IgD-negative memory B cell (primary cell): ENCODE results near the gene MYH15. TPM values are rescaled to one million over a fixed set of nuclear protein-coding genes. Genes with fewer than 3 reads are reported as not detected.

Experiments used
- H3K27ac Mint-ChIP-seq, 3 donors: one replicate each; pipeline ENCODE4 v1.8.0; 2020 to 2022; ENCODE audit warnings: mild to moderate bottlenecking in 3 of 3, mixed read lengths in 3 of 3, moderate library complexity in 1 of 3
- H3K27me3 Mint-ChIP-seq: one replicate; pipeline ENCODE4 v1.8.0; 2021; ENCODE audit warnings: mixed read lengths
- H3K36me3 Mint-ChIP-seq: one replicate; pipeline ENCODE4 v1.8.0; 2020; ENCODE audit warnings: mild to moderate bottlenecking, mixed read lengths
- H3K4me1 Mint-ChIP-seq, 3 donors: one replicate each; pipeline ENCODE4 v1.8.0; 2020 to 2022; ENCODE audit warnings: mixed read lengths in 3 of 3, mild to moderate bottlenecking in 1 of 3
- H3K4me3 Mint-ChIP-seq, 4 donors: one replicate each; pipeline ENCODE4 v1.8.0; 2020 to 2022; ENCODE audit warnings: mild to moderate bottlenecking in 4 of 4, mixed read lengths in 4 of 4, moderate library complexity in 3 of 4
- H3K9me3 Mint-ChIP-seq, 3 donors: one replicate each; pipeline ENCODE4 v1.8.0; 2020 to 2021; ENCODE audit warnings: mixed read lengths in 3 of 3, mild to moderate bottlenecking in 1 of 3
- polyA plus RNA-seq: library from polyadenylated mRNA; unstranded; fragments of 300-500 nt; fragmentation: Illumina TruSeq; gene quantifications from one replicate; pipeline ENCODE4 v1.2.3, GENCODE V29; 2021

MYH15 gene
- polyA plus RNA-seq, 1 donor from 2014 or later: not detected

DNA sequence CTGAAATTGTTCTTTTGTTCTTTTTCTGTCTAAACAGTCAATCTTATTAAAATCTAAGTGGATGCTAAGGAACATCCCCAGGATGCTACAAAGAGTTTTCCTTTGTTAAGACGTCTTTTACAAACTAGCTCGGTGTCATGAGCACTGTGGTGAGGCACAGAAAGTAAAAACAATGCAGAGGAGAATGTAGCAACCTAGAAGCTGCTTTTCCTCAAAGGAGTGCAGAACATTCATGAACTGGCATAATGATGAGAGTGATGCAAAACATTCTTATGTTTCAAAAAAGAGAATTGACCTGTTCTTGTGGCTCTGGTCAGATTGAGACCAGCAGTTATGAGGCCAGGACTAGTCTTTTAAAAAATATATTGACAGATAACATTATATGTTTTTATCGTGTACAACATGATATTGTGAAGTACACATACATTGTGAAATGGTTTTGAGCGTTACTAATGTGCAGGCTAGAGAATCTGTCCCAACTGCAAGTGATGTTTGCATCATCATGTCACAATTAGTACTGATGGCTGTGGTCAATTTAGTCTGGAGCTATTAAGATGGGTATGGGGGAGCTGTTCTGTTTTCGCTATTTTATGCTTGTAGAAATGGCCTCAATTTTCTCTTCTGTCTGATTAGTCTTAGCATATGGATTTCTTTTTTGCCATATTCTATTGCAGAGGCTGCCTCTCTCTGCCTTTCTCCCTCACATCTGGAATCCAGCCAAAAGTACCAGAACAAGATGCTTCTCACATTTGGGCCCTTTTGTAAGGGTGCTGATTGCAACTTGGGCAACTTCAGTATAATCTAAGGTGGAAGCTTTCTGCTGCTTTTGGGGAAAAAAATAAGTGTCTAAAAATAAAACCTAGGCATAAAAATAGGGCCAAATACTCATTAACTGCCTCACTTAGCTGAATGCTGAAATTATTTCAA lies 163.8 kb downstream of the MYH15 start:
- Mint-ChIP-seq H3K27ac (no peak overlapping the region), H3K4me3 (peak overlapping the region in 2 of 4 donors; percentile 69 to 77), H3K4me1 (peaks cover 5 to 11% (median 9%) of the 10 kb centered on the region in 3 donors), H3K36me3 (peaks cover 4% of the 10 kb centered on the region), H3K27me3 (no peaks in the 10 kb centered on the region), H3K9me3 (peaks cover 0 to 3% (median 0%) of the 10 kb centered on the region in 3 donors)

DNA sequence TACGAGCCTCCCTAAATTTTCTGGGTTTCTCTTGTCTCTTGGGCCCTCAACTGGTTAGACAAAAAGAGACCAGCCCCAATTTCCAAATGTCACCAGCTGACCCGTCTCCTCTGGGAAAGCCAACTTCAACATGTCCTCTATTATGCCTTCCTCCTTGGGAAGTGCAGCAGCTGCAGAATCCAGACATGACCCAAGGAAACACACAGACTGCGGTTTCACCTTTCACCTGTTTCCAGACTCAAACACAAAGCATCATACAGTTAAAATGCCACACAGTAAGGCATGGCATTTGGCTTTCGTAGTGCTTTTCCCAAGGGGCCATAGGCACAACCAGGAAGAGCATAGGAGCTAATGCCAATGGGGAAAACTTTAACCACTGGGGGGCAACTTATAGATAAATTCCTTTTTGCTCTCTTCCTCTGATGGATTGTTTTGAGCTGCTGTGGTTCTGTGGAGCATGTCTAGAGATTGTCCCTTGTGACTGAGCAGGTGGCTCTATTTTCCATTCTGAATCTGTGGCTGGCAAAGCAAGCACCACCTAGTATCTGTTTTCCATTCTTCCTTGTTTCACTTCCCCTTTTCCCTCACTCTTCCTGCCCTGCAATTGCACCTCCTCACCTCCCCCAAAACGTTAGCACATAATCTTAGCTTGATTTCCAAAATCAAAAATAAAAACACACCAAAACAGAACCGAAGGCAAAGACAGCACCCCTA lies 164.7 kb downstream of the MYH15 start:
- Mint-ChIP-seq H3K4me1 (peaks cover 5 to 11% (median 9%) of the 10 kb centered on the region in 3 donors), H3K27ac (peak overlapping the region in 1 of 3 donors; percentile 4), H3K9me3 (peaks cover 0 to 3% (median 0%) of the 10 kb centered on the region in 3 donors), H3K36me3 (peaks cover 4% of the 10 kb centered on the region), H3K27me3 (no peaks in the 10 kb centered on the region), H3K4me3 (peak overlapping the region in 2 of 4 donors; percentile 69 to 77)

- peaks cover 0 to 1% (median 0%) of the 10 kb centered on the region in 3 donors for H3K9me3 Mint-ChIP-seq
- peaks cover 1% of the 10 kb centered on the region for H3K36me3 Mint-ChIP-seq
- peaks cover 5 to 14% (median 13%) of the 10 kb centered on the region in 3 donors for H3K4me1 Mint-ChIP-seq
- H3K27me3 Mint-ChIP-seq: no peaks in the 10 kb centered on the region
- H3K27ac Mint-ChIP-seq: no peak overlapping the region
- no peak overlapping the region for H3K4me3 Mint-ChIP-seq
These were observed 166.9 kb downstream of the MYH15 start for GRCh38 chr3:108343491-108343890.

GRCh38 chr3:108342837-108343486 lies 167.4 kb downstream of the MYH15 start:
- Mint-ChIP-seq H3K27me3 (no peaks in the 10 kb centered on the region), H3K9me3 (peaks cover 0 to under 1% (median 0%) of the 10 kb centered on the region in 3 donors), H3K4me3 (no peak overlapping the region), H3K36me3 (peaks cover 1% of the 10 kb centered on the region), H3K4me1 (peaks cover 5 to 14% (median 13%) of the 10 kb centered on the region in 3 donors), H3K27ac (no peak overlapping the region)

DNA sequence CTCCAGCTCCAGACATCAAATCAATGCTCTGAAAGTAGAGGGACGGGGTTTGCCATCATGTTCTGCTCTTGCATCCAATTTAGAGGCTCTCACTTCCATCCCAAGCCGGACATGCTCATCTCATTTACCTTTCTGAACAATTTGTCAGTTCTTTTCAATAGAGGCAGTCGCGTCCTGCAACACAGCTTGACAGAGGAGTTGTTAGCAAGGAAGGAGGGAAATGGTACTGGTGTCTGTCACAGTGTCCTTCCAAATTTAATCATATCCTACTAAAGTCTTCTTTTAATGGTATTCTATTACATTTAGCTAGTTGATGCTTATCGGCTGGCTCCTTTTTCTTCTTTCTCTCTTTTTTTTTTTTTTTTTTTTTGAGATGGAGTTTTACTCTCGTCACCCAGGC lies 168.5 kb downstream of the MYH15 start:
- H3K4me3 Mint-ChIP-seq: no peak overlapping the region

DNA sequence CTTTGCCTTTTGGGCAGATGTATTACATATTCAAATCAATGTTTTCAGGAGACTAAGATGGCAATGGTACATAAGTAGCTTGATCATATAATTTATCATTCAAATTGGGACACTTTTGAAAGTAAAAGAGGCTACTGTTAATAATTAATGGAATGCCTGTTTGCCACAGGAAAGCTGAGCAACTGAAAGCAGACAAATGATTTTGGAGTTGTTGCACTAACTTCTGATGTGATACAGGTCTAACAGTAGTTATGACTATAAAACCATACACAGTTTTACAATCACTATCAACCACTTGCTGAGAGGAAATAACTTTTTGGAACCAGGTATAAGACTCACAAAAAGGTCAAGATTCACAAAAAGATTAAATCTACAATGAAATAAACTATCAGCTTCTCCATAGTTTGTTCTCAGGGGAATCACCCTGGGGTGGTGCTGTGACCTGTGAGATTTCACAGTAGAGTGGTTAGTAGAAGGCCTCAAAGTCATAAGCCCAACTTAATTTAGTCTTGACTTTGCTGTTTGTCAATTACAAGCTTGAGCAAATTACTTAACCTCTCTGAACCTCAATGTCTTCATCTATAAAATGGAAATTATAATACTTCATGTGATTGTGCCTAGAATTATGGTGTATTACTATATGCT lies 171.4 kb downstream of the MYH15 start:
- Mint-ChIP-seq H3K4me3 (no peak overlapping the region), H3K27me3 (peaks cover 1% of the 10 kb centered on the region), H3K9me3 (no peaks in the 10 kb centered on the region), H3K36me3 (no peaks in the 10 kb centered on the region), H3K4me1 (peaks cover 0 to 6% (median 5%) of the 10 kb centered on the region in 3 donors), H3K27ac (no peak overlapping the region)

More for the DNA sequence above, 168.5 kb downstream of the MYH15 start:
- no peak overlapping the region for H3K27ac Mint-ChIP-seq
- no peaks in the 10 kb centered on the region for H3K27me3 Mint-ChIP-seq
- H3K36me3 Mint-ChIP-seq: peaks cover 1% of the 10 kb centered on the region
- no peaks in the 10 kb centered on the region for H3K9me3 Mint-ChIP-seq
- peaks cover 5 to 14% (median 13%) of the 10 kb centered on the region in 3 donors for H3K4me1 Mint-ChIP-seq

DNA sequence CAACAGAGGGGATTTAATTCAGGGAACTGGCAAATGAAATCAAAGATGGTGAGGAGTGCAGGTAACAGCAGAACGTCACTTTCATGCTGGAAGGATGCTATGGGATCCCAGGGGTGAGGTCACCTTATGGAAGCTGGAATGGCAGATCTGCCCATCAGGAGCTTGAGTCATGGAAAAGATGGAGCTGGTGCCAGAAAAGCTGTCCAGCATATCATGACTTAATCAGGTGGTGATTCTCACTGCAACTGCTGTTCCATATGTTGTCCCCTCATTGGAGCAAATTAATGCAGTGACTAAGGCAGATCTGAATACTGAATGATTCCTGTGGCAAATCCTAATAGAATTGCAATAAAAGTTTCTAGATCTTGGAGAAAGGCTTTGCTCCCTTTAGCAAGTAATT lies 175.7 kb downstream of the MYH15 start:
- Mint-ChIP-seq H3K9me3 (no peaks in the 10 kb centered on the region), H3K27ac (no peak overlapping the region), H3K36me3 (no peaks in the 10 kb centered on the region), H3K4me3 (no peak overlapping the region), H3K4me1 (peaks cover 1 to 5% (median 2%) of the 10 kb centered on the region in 3 donors), H3K27me3 (peaks cover 1% of the 10 kb centered on the region)

- no peaks in the 10 kb centered on the region for H3K9me3 Mint-ChIP-seq
- peaks cover 0 to 4% (median 2%) of the 10 kb centered on the region in 3 donors for H3K4me1 Mint-ChIP-seq
- H3K27ac Mint-ChIP-seq: no peak overlapping the region
- no peaks in the 10 kb centered on the region for H3K36me3 Mint-ChIP-seq
- peaks cover 1% of the 10 kb centered on the region for H3K27me3 Mint-ChIP-seq
- H3K4me3 Mint-ChIP-seq: no peak overlapping the region
These were observed 176.4 kb downstream of the MYH15 start for GRCh38 chr3:108333961-108334360.

DNA sequence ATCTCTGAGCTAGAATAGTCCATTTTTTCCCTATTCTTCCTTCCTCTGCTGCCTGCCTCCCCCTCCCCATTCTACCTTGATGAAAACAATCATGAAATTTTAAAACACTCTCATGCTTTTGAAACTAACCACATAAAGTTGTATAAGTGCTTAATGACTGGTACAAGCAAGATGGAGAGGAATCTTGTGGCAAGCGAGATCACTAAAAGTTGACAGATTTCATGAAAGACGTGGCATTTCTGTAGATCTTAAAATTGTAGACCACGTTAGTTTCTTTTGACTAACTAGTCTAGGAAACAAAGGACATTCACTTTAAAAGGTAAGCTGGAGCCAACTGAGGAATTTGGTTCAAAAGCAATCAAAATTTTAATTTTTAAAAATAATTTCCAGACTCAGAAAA lies 178.6 kb downstream of the MYH15 start:
- Mint-ChIP-seq H3K36me3 (no peaks in the 10 kb centered on the region), H3K27me3 (peaks cover 1% of the 10 kb centered on the region), H3K4me3 (no peak overlapping the region), H3K4me1 (peaks cover 0 to 2% (median 0%) of the 10 kb centered on the region in 3 donors), H3K9me3 (no peaks in the 10 kb centered on the region), H3K27ac (no peak overlapping the region)

Other genes starting within 250 kb of the MYH15 start
- not detected for gene HHLA2, start 214.0 kb downstream of the MYH15 start, polyA plus RNA-seq
- 2.7 TPM for gene CIP2A, start 78.8 kb upstream of the MYH15 start, polyA plus RNA-seq
- 6.2 TPM for gene DZIP3, start 79.1 kb upstream of the MYH15 start, polyA plus RNA-seq
- not detected for gene RETNLB, start 246.8 kb upstream of the MYH15 start, polyA plus RNA-seq